A549 (cell line): ENCODE measurements around the gene EBF4. TPM values are rescaled to one million over a fixed set of nuclear protein-coding genes. Genes with fewer than 3 reads are reported as not detected.

Experiments used
- ATAC-seq, 2 experiments: fragments of 200-7000 bp in 1 of 2; fragments of >200 bp in 1 of 2; cut with Nextera tagmentation in 1 of 2; cut with Tn5 transposase in 1 of 2; 3 replicates each; pipeline versions ENCODE4 v1.8.0 to v1.9.1; 2018 to 2020; ENCODE audit warnings: mild to moderate bottlenecking in 1 of 2, moderate library complexity in 1 of 2
- CTCF ChIA-PET: fragments of 300-600 bp; sonication (Branson Sonifier 250); formaldehyde crosslinking; extraction: SDS; loops from one replicate; lab custom pipeline; 2021; ENCODE audit warnings: antibody characterized with exemption, inconsistent platforms; lab: Yijun Ruan, JAX
- POLR2A ChIA-PET: fragments of 350-600 bp; formaldehyde crosslinking; extraction: SDS; loops from one replicate; lab custom pipeline; 2021; ENCODE audit warnings: antibody characterized with exemption, inconsistent platforms; lab: Yijun Ruan, JAX
- DNase-seq, 2 experiments: peaks; one replicate each; pipeline versions ENCODE4 v3.0.0 to v3.0.0-alpha.2; 2011 to 2016; ENCODE audit warnings: low read depth in 1 of 2, low spot score in 1 of 2
- FAIRE-seq: peaks from 2 replicates; lab custom pipeline; 2011; peaks lifted over from hg19 to GRCh38; lab: Jason Lieb, UNC
- H3K27ac ChIP-seq, 2 experiments: fragments of >200 bp; sonication (Bioruptor Twin); formaldehyde crosslinking; 3 replicates each; pipeline ENCODE4 v1.5.1; 2016 to 2017
- H3K4me1 ChIP-seq: fragments of >200 bp; sonication (Bioruptor Twin); formaldehyde crosslinking; 3 replicates; pipeline ENCODE4 v1.6.1; 2016
- H3K4me2 ChIP-seq: fragments of >200 bp; sonication (Bioruptor Twin); formaldehyde crosslinking; 3 replicates; pipeline ENCODE4 v1.6.1; 2016
- H3K4me3 ChIP-seq: fragments of >200 bp; sonication (Bioruptor Twin); formaldehyde crosslinking; 3 replicates; pipeline ENCODE4 v1.5.1; 2016
- H3K9me3 ChIP-seq: fragments of >200 bp; sonication (Bioruptor Twin); formaldehyde crosslinking; 3 replicates; pipeline ENCODE4 v1.6.1; 2016
- CBX2 ChIP-seq: fragments of 200-600 bp; sonication (generic); IDR thresholded peaks from 2 replicates; pipeline ENCODE4 v1.6.1; 2016; ENCODE audit warnings: low read depth, mild to moderate bottlenecking, borderline replicate concordance
- CBX8 ChIP-seq: fragments of 200-600 bp; sonication (generic); IDR thresholded peaks from 2 replicates; pipeline ENCODE4 v1.6.1; 2016
- CEBPB ChIP-seq, 2 experiments: fragments of >200 bp in 1 of 2; sonication (Bioruptor Twin) in 1 of 2; formaldehyde crosslinking in 1 of 2; IDR thresholded peaks; 2 replicates each; pipeline ENCODE4 v1.6.1; 2012 to 2016
- CHD2 ChIP-seq: fragments of 150-350 bp; IDR thresholded peaks from 2 replicates; pipeline ENCODE4 v1.6.1; 2014; ENCODE audit warnings: low read length; ENCODE audit not compliant: partially characterized antibody
- EHF ChIP-seq: fragments of 250-450 bp; sonication (Bioruptor Pico); IDR thresholded peaks from 2 replicates; pipeline ENCODE4 v1.5.0; 2020; ENCODE audit warnings: mild to moderate bottlenecking
- FOSB ChIP-seq: fragments of 250-450 bp; sonication (Bioruptor Pico); IDR thresholded peaks from 2 replicates; pipeline ENCODE4 v1.5.0; 2020; ENCODE audit warnings: mild to moderate bottlenecking, moderate library complexity
- FOSL2 ChIP-seq, 2 experiments: fragments of 450-650 bp in 1 of 2; fragments of >200 bp in 1 of 2; sonication (Bioruptor Twin) in 1 of 2; formaldehyde crosslinking; IDR thresholded peaks; 2 replicates each; pipeline versions ENCODE4 v1.5.0 to v1.6.1; 2016 to 2020; ENCODE audit warnings: mild to moderate bottlenecking in 1 of 2, moderate library complexity in 1 of 2
- GATA3 ChIP-seq: IDR thresholded peaks from 2 replicates; pipeline ENCODE4 v1.6.1; 2012; ENCODE audit warnings: borderline replicate concordance
- HEYL ChIP-seq: fragments of 250-450 bp; sonication (Bioruptor Pico); IDR thresholded peaks from 2 replicates; pipeline ENCODE4 v1.8.0; 2021; ENCODE audit warnings: mild to moderate bottlenecking, moderate library complexity
- HOXA7 ChIP-seq: fragments of 250-450 bp; sonication (Bioruptor Pico); IDR thresholded peaks from 2 replicates; pipeline ENCODE4 v1.5.0; 2020; ENCODE audit warnings: mild to moderate bottlenecking, moderate library complexity
- HOXB13 ChIP-seq: fragments of 250-450 bp; sonication (Bioruptor Pico); IDR thresholded peaks from 2 replicates; pipeline ENCODE4 v1.5.0; 2020; ENCODE audit warnings: low read depth, mild to moderate bottlenecking, moderate library complexity
- JUNB ChIP-seq: fragments of >200 bp; sonication (Bioruptor Twin); formaldehyde crosslinking; IDR thresholded peaks from 2 replicates; pipeline ENCODE4 v1.6.1; 2016
- NPAS2 ChIP-seq: fragments of 250-450 bp; sonication (Bioruptor Pico); IDR thresholded peaks from 2 replicates; pipeline ENCODE4 v1.8.0; 2022; ENCODE audit warnings: mild to moderate bottlenecking, moderate library complexity, borderline replicate concordance
- RAD21 ChIP-seq, 2 experiments: fragments of >200 bp in 1 of 2; sonication (Bioruptor Twin) in 1 of 2; formaldehyde crosslinking in 1 of 2; IDR thresholded peaks in 1 of 2; conservative IDR thresholded peaks in 1 of 2; 2 replicates in 1 of 2; 3 replicates in 1 of 2; pipeline ENCODE4 v1.6.1; 2012 to 2018; ENCODE audit warnings: inconsistent platforms in 1 of 2
- RCOR1 ChIP-seq: fragments of 150-350 bp; IDR thresholded peaks from 2 replicates; pipeline ENCODE4 v1.6.1; 2014; ENCODE audit warnings: antibody characterized with exemption, low read length, low read depth
- RNF2 ChIP-seq: fragments of 200-600 bp; sonication (generic); IDR thresholded peaks from 2 replicates; pipeline ENCODE4 v1.6.1; 2016; ENCODE audit warnings: low read depth, mild to moderate bottlenecking, antibody characterized with exemption, moderate library complexity, borderline replicate concordance
- TP53 ChIP-seq: fragments of 250-450 bp; sonication (Bioruptor Pico); IDR thresholded peaks from 2 replicates; pipeline ENCODE4 v1.5.0; 2021; ENCODE audit warnings: mild to moderate bottlenecking, moderate library complexity
- ZC3H11A ChIP-seq: fragments of 450-650 bp; IDR thresholded peaks from 2 replicates; pipeline ENCODE4 v1.6.1; 2014; ENCODE audit warnings: antibody characterized with exemption, mild to moderate bottlenecking
- ZNF302 ChIP-seq: fragments of 250-450 bp; sonication (Bioruptor Pico); IDR thresholded peaks from 2 replicates; pipeline ENCODE4 v1.9.0; 2021; ENCODE audit warnings: inconsistent platforms, mild to moderate bottlenecking, moderate library complexity
- WGBS: methylation state at CpG from one replicate; pipeline ENCODE4 v1.1.6; 2017; ENCODE audit errors: missing lambda C conversion rate; 5-methylcytosine and 5-hydroxymethylcytosine counted together
- polyA plus RNA-seq, 4 experiments: library from polyadenylated mRNA; depleted of rRNA in 3 of 4; stranded (reverse); fragments of >200 nt; fragmentation: RNase III in 1 of 4; extraction: RNeasy Plus Mini Kit Qiagen cat#74134 plus additional on column Dnase treatment in 1 of 4; gene quantifications; 2 replicates in 3 of 4; 3 replicates in 1 of 4; pipeline ENCODE4 v1.2.3, GENCODE V29; 2011 to 2017
- TF ChIP-seq, protein P1 (sequence below): fragments of >200 bp; sonication (Bioruptor Twin); formaldehyde crosslinking; IDR thresholded peaks from 3 replicates; pipeline ENCODE4 v1.6.1; 2016
- TF ChIP-seq, protein P2 (sequence below): fragments of >200 bp; sonication (Bioruptor Twin); formaldehyde crosslinking; IDR thresholded peaks from 3 replicates; pipeline ENCODE4 v1.5.1; 2016
- TF ChIP-seq, protein P3 (sequence below): fragments of 450-650 bp; IDR thresholded peaks from 2 replicates; pipeline ENCODE4 v1.6.1; 2014; ENCODE audit warnings: antibody characterized with exemption
- TF ChIP-seq, protein P4 (sequence below): IDR thresholded peaks from 2 replicates; pipeline ENCODE4 v1.6.1; 2012
- TF ChIP-seq, protein P5 (sequence below): fragments of 250-450 bp; sonication (Bioruptor Pico); IDR thresholded peaks from 2 replicates; pipeline ENCODE4 v1.5.0; 2020; ENCODE audit warnings: low read depth, mild to moderate bottlenecking, moderate library complexity
- TF ChIP-seq, protein P6 (sequence below): fragments of >200 bp; sonication (Bioruptor Twin); formaldehyde crosslinking; IDR thresholded peaks from 2 replicates; pipeline ENCODE4 v1.6.1; 2016

The EBF4 gene
- polyA plus RNA-seq, 2 of the 4 experiments (the other 2 are of a cell fraction), result 2.2 to 3.2 TPM

DNA sequence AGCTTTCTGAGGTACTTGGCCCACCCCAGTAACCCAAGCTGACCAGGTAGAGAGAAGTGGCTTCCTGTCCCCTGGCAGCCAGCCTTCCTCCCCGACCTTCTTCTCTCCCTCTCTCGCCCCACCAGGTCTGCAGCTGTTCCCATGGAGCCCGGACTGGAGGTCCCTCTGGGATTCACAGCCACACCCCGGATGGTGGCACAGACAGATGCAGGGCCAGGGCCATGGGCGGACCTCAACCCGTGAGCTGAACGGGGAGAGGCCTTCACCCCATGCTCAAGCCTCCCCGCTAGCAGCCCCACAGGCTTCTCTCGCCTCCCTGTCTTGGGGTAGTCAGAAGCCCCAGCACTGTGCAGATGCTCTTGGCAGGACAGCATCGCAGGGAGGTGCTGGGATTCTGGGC, 66.6 kb downstream of the EBF4 start (continued):
- TF ChIP-seq HOXA7 (CRISPR knock-in tag) (no peak), CBX2 (no peak), RNF2 (no peak), RCOR1 (no peak), ZC3H11A (no peak)
- TF ChIP-seq, protein P1, sequence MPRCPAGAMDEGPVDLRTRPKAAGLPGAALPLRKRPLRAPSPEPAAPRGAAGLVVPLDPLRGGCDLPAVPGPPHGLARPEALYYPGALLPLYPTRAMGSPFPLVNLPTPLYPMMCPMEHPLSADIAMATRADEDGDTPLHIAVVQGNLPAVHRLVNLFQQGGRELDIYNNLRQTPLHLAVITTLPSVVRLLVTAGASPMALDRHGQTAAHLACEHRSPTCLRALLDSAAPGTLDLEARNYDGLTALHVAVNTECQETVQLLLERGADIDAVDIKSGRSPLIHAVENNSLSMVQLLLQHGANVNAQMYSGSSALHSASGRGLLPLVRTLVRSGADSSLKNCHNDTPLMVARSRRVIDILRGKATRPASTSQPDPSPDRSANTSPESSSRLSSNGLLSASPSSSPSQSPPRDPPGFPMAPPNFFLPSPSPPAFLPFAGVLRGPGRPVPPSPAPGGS, result no peak

DNA sequence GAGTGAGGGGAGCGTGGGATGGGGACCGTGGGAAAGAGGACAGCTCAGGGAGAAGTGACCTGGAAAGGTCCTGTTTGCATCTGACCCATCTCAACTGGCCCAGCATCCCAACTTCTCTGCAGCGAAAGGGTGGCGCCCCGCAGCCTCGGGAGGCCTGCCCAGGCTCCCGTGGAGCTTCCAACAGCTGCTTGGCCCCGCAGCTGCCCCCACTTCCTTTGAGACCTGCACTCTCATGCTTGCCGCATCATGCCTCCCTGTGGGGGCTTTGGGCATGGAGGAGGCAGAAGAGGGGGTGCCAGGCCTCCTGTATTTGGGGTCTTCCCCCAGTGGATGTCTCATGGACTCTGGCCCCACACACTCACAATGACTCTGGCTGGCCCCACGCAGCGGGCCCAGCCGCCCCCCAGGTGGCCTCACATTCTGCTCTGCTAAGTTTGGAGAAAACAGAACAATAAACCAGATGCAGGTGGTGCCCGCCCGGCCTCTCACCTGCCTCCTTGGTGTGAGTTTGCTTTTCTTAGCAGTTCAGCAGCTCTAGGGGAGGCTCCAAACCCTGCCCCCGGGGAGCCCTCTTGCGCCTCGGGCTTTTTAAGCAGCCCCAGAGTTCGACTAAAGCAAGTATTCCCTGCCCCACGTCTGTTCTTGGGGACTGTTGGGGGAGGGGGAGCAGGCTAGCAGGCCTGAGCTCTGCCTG, 67.2 kb downstream of the EBF4 start:
- TF ChIP-seq, protein P2, sequence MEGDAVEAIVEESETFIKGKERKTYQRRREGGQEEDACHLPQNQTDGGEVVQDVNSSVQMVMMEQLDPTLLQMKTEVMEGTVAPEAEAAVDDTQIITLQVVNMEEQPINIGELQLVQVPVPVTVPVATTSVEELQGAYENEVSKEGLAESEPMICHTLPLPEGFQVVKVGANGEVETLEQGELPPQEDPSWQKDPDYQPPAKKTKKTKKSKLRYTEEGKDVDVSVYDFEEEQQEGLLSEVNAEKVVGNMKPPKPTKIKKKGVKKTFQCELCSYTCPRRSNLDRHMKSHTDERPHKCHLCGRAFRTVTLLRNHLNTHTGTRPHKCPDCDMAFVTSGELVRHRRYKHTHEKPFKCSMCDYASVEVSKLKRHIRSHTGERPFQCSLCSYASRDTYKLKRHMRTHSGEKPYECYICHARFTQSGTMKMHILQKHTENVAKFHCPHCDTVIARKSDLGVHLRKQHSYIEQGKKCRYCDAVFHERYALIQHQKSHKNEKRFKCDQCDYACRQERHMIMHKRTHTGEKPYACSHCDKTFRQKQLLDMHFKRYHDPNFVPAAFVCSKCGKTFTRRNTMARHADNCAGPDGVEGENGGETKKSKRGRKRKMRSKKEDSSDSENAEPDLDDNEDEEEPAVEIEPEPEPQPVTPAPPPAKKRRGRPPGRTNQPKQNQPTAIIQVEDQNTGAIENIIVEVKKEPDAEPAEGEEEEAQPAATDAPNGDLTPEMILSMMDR, result no peak
- TF ChIP-seq, protein P3, sequence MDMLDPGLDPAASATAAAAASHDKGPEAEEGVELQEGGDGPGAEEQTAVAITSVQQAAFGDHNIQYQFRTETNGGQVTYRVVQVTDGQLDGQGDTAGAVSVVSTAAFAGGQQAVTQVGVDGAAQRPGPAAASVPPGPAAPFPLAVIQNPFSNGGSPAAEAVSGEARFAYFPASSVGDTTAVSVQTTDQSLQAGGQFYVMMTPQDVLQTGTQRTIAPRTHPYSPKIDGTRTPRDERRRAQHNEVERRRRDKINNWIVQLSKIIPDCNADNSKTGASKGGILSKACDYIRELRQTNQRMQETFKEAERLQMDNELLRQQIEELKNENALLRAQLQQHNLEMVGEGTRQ, result no peak
- TF ChIP-seq HOXB13 (CRISPR knock-in tag) (no peak), HEYL (no peak), GATA3 (no peak), ZNF302 (CRISPR knock-in tag) (no peak), CHD2 (no peak), NPAS2 (no peak), JUNB (no peak), EHF (CRISPR knock-in tag) (no peak), FOSL2 (IDR thresholded peaks at IDR 0.05) (no peak), FOSL2 (CRISPR knock-in tag; IDR thresholded peaks at IDR 0.05) (no peak), CBX8 (no peak), RNF2 (no peak), RAD21 (conservative IDR thresholded peaks at IDR 0.05 in 1 of 2, IDR thresholded peaks at IDR 0.05 in 1 of 2) (no peak), TP53 (no peak), FOSB (CRISPR knock-in tag) (no peak), CEBPB (IDR thresholded peaks at IDR 0.05) (no peak)
- TF ChIP-seq, protein P4, sequence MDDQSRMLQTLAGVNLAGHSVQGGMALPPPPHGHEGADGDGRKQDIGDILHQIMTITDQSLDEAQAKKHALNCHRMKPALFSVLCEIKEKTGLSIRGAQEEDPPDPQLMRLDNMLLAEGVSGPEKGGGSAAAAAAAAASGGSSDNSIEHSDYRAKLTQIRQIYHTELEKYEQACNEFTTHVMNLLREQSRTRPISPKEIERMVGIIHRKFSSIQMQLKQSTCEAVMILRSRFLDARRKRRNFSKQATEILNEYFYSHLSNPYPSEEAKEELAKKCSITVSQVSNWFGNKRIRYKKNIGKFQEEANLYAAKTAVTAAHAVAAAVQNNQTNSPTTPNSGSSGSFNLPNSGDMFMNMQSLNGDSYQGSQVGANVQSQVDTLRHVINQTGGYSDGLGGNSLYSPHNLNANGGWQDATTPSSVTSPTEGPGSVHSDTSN, result no peak
- TF ChIP-seq, protein P5, sequence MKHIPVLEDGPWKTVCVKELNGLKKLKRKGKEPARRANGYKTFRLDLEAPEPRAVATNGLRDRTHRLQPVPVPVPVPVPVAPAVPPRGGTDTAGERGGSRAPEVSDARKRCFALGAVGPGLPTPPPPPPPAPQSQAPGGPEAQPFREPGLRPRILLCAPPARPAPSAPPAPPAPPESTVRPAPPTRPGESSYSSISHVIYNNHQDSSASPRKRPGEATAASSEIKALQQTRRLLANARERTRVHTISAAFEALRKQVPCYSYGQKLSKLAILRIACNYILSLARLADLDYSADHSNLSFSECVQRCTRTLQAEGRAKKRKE (CRISPR knock-in tag), result no peak
- TF ChIP-seq, protein P6, sequence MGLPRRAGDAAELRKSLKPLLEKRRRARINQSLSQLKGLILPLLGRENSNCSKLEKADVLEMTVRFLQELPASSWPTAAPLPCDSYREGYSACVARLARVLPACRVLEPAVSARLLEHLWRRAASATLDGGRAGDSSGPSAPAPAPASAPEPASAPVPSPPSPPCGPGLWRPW, result no peak
- no peaks in the 10 kb centered on the region for H3K9me3 ChIP-seq
- no peak overlapping the region for H3K4me2 ChIP-seq
- FAIRE-seq (no peak), ATAC-seq (no peak), DNase-seq (no peak)
- peaks cover 4% of the 10 kb centered on the region; the same call in 1 of the 3 replicates for H3K4me1 ChIP-seq
- no peak overlapping the region for H3K4me3 ChIP-seq
- WGBS, result 77% methylated on average over 19 of the region's 19 CpGs
- no peak overlapping the region for H3K27ac ChIP-seq
- ChIA-PET CTCF (interaction anchor here (1.2 to 4.1 kb wide), 3 partner anchors 10 to 92 kb away, joined by 3 to 21 read pairs (median 3); no protein-coding TSS in a partner anchor), POLR2A (no interaction called here)
